Inflammatory macrophage treated with lipopolysaccharide for 4 hours (primary cell): ENCODE results near the gene TRAFD1.
A peak's percentile ranks its signal among the peaks of the same experiment; 100 is the strongest.

Experiments
- DNase-seq: peaks from one replicate; pipeline ENCODE4 v3.0.0-alpha.2; 2020

TRAFD1 gene

GRCh38 chr12:112179916-112180315, 54.6 kb downstream of the TRAFD1 start:
- DNase-seq, result no peak

- DNase-seq, result no peak
These were observed 55.1 kb downstream of the TRAFD1 start for GRCh38 chr12:112180422-112180821.

GRCh38 chr12:112182499-112182898, 57.1 kb downstream of the TRAFD1 start:
- DNase-seq, result no peak

- DNase-seq, result peak; percentile 2
These were observed 58.0 kb downstream of the TRAFD1 start for GRCh38 chr12:112183141-112184021.

- DNase-seq, result no peak
These were observed 58.9 kb downstream of the TRAFD1 start for GRCh38 chr12:112184056-112184887.

- DNase-seq, result no peak
These were observed 59.9 kb downstream of the TRAFD1 start for GRCh38 chr12:112185093-112185923.

- no peak for DNase-seq
These were observed 62.9 kb downstream of the TRAFD1 start for GRCh38 chr12:112188130-112188830.

- peak; percentile 35 for DNase-seq
These were observed 65.1 kb downstream of the TRAFD1 start for GRCh38 chr12:112190231-112191025.

GRCh38 chr12:112191201-112191600, 65.8 kb downstream of the TRAFD1 start:
- DNase-seq, result no peak

GRCh38 chr12:112191840-112192321, 66.5 kb downstream of the TRAFD1 start:
- no peak for DNase-seq

- DNase-seq, result no peak
These were observed 67.1 kb downstream of the TRAFD1 start for GRCh38 chr12:112192475-112192874.

- DNase-seq, result no peak
These were observed 69.4 kb downstream of the TRAFD1 start for GRCh38 chr12:112194601-112195247.

- DNase-seq, result no peak
These were observed 71.0 kb downstream of the TRAFD1 start for GRCh38 chr12:112196196-112196875.

GRCh38 chr12:112198120-112198733, 72.9 kb downstream of the TRAFD1 start:
- peak; percentile 31 for DNase-seq

- DNase-seq, result no peak
These were observed 73.8 kb downstream of the TRAFD1 start for GRCh38 chr12:112199136-112199535.
